ENCODE data around the gene LSP1.

DNA sequence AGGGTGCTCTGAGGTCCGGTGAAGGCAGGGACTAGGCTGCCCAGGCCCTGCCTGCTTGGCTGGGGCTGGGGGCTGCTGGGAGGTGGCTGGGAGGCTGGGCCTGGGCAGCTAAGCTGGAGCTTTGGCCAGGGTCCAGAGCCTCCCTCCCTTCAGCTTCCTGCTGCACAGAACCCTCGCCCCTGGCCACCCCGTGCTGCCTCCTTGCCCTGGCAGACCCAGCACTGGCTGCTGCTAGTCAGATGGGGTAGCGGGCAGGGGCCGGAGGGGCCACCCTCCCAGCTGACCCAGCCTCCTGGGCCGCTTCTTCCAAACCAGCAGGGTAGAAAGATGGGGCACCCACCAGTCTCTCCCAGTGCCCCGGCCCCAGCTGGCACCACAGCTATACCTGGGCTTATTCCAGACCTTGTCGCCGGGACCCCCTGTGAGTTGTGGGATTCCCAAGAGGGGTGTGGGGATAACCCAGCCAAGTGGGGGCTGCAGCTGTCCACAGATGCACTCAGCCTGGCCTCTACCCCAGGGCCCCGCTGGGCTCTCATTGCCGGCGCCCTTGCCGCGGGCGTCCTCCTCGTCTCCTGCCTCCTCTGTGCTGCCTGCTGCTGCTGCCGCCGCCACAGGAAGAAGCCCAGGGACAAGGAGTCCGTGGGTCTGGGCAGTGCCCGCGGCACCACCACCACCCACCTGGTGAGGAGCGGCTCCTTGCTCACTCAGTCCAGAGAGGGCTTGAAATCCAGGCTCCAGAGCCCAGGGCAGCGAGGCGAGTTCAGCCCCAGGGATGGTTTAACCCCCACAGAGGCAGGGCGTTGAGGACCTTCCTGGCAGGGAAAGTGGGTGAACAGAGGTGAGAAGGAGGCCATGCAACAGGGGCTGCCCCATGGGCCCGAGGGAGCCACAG lies 17.9 kb upstream of the LSP1 start, which contains the start of gene SYT8:
- TF ChIP-seq HNF4G (IDR thresholded peaks at IDR 0.05; ENCODE audit: borderline replicate concordance, low read depth, low read length) = no peak
- TF ChIP-seq HNF4G (CRISPR knock-in tag; IDR thresholded peaks at IDR 0.05; ENCODE audit: borderline replicate concordance, low read depth) = no peak
- TF ChIP-seq ZNF441 (CRISPR knock-in tag; IDR thresholded peaks at IDR 0.05; ENCODE audit: borderline replicate concordance) = no peak
- TF ChIP-seq ESRRA (CRISPR knock-in tag; IDR thresholded peaks at IDR 0.05; ENCODE audit: low read depth) = no peak
- TF ChIP-seq KDM5B (CRISPR knock-in tag; IDR thresholded peaks at IDR 0.05; ENCODE audit: borderline replicate concordance) = no peak
- TF ChIP-seq ZNF205 (CRISPR knock-in tag; IDR thresholded peaks at IDR 0.05) = no peak
- TF ChIP-seq, protein P1, sequence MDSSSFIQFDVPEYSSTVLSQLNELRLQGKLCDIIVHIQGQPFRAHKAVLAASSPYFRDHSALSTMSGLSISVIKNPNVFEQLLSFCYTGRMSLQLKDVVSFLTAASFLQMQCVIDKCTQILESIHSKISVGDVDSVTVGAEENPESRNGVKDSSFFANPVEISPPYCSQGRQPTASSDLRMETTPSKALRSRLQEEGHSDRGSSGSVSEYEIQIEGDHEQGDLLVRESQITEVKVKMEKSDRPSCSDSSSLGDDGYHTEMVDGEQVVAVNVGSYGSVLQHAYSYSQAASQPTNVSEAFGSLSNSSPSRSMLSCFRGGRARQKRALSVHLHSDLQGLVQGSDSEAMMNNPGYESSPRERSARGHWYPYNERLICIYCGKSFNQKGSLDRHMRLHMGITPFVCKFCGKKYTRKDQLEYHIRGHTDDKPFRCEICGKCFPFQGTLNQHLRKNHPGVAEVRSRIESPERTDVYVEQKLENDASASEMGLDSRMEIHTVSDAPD (CRISPR knock-in tag; IDR thresholded peaks at IDR 0.05) = no peak

Data from HepG2 (cell line).